ENCODE data around the gene NBEA.

- no peak for TF ChIP-seq POLR2AphosphoS5 (IDR thresholded peaks at IDR 0.05)
- no peak for TF ChIP-seq POLR2A (IDR thresholded peaks at IDR 0.05)
Measured at GRCh38 chr13:35702316-35702715, 760.2 kb downstream of the NBEA start.

All from sigmoid colon (tissue), 4 donors.